GM23338 (cell line): ENCODE results near the gene PLPP2. TPM values are rescaled to one million over a fixed set of nuclear protein-coding genes. Genes with fewer than 3 reads are reported as not detected.

Source experiments
- ATAC-seq: fragments of 200-7000 bp; cut with Tn5 transposase; 3 replicates; pipeline ENCODE4 v1.9.1; 2020
- DNase-seq: peaks from one replicate; pipeline ENCODE4 v3.0.0-alpha.2; 2015; ENCODE audit warnings: low spot score
- H2AFZ ChIP-seq: fragments of 200-600 bp; sonication (generic); 2 replicates; pipeline ENCODE4 v1.8.0; 2016; ENCODE audit warnings: antibody characterized with exemption, mild to moderate bottlenecking, moderate library complexity
- H3F3A ChIP-seq: fragments of 200-600 bp; sonication (generic); replicated peaks from 2 replicates; pipeline ENCODE4 v1.8.0; 2017; ENCODE audit warnings: antibody characterized with exemption, mixed run types, low read depth
- H3K27ac ChIP-seq: fragments of 200-600 bp; sonication (generic); 2 replicates; pipeline ENCODE4 v1.6.1; 2016; ENCODE audit warnings: low read depth
- H3K27me3 ChIP-seq: fragments of 200-600 bp; sonication (generic); 2 replicates; pipeline ENCODE4 v1.8.0; 2016; ENCODE audit warnings: mild to moderate bottlenecking, mixed run types, moderate library complexity; ENCODE audit not compliant: insufficient read depth
- H3K36me3 ChIP-seq: fragments of 200-600 bp; sonication (generic); 2 replicates; pipeline ENCODE4 v1.8.0; 2016; ENCODE audit warnings: mild to moderate bottlenecking; ENCODE audit not compliant: insufficient read depth
- H3K4me1 ChIP-seq: fragments of 200-600 bp; sonication (generic); 2 replicates; pipeline ENCODE4 v1.8.0; 2016; ENCODE audit warnings: mild to moderate bottlenecking, moderate library complexity; ENCODE audit not compliant: insufficient read depth
- H3K4me2 ChIP-seq: fragments of 200-600 bp; sonication (generic); 2 replicates; pipeline ENCODE4 v1.7.1; 2017; ENCODE audit warnings: mixed run types
- H3K4me3 ChIP-seq: fragments of 200-600 bp; sonication (generic); 2 replicates; pipeline ENCODE4 v1.6.1; 2016; ENCODE audit warnings: mixed run types
- H3K79me2 ChIP-seq: fragments of 200-600 bp; sonication (generic); replicated peaks from 2 replicates; pipeline ENCODE4 v1.8.0; 2017; ENCODE audit warnings: mild to moderate bottlenecking; ENCODE audit not compliant: insufficient read depth
- H3K9me2 ChIP-seq: fragments of 200-600 bp; sonication (generic); 2 replicates; pipeline ENCODE4 v1.8.0; 2017; ENCODE audit not compliant: insufficient read depth
- H4K20me1 ChIP-seq: fragments of 200-600 bp; sonication (generic); replicated peaks from 2 replicates; pipeline ENCODE4 v1.8.0; 2017; ENCODE audit warnings: mild to moderate bottlenecking; ENCODE audit not compliant: insufficient read depth
- H3K27ac Mint-ChIP-seq: 2 replicates; pipeline ENCODE4 v1.8.0; 2020; ENCODE audit warnings: inconsistent platforms, mild to moderate bottlenecking, moderate library complexity, mixed read lengths
- H3K27me3 Mint-ChIP-seq: 3 replicates; pipeline ENCODE4 v1.8.0; 2022; ENCODE audit warnings: low read depth, mild to moderate bottlenecking, moderate library complexity, mixed read lengths, inconsistent platforms; ENCODE audit not compliant: insufficient read depth, poor library complexity
- H3K36me3 Mint-ChIP-seq: 3 replicates; pipeline ENCODE4 v1.8.0; 2021; ENCODE audit warnings: low read depth, mild to moderate bottlenecking, inconsistent platforms, moderate library complexity, mixed read lengths
- H3K4me1 Mint-ChIP-seq: 3 replicates; pipeline ENCODE4 v1.8.0; 2020; ENCODE audit warnings: mild to moderate bottlenecking, inconsistent platforms, mixed read lengths
- H3K4me3 Mint-ChIP-seq: 3 replicates; pipeline ENCODE4 v1.8.0; 2021; ENCODE audit warnings: moderate library complexity, mild to moderate bottlenecking, inconsistent platforms, mixed read lengths
- H3K9me3 Mint-ChIP-seq: 3 replicates; pipeline ENCODE4 v1.8.0; 2020; ENCODE audit warnings: moderate library complexity, mild to moderate bottlenecking, inconsistent platforms, mixed read lengths
- CREB1 ChIP-seq: fragments of 250-450 bp; sonication (Bioruptor Pico); IDR thresholded peaks from 2 replicates; pipeline ENCODE4 v1.5.0; 2020; ENCODE audit warnings: low read depth, mild to moderate bottlenecking, moderate library complexity
- CTCF ChIP-seq, 2 experiments: fragments of 200-600 bp in 1 of 2; sonication (generic) in 1 of 2; conservative IDR thresholded peaks; 2 replicates each; pipeline versions ENCODE4 v1.5.1 to v1.6.1; 2016 to 2017; ENCODE audit warnings: antibody characterized with exemption in 2 of 2, low read depth in 2 of 2, mild to moderate bottlenecking in 2 of 2, moderate library complexity in 1 of 2
- EZH2 ChIP-seq: fragments of 200-600 bp; sonication (generic); IDR thresholded peaks from one replicate; pipeline ENCODE4 v1.8.0; 2017; ENCODE audit warnings: antibody characterized with exemption, mild to moderate bottlenecking, low read depth; ENCODE audit not compliant: unreplicated experiment
- NANOG ChIP-seq: IDR thresholded peaks from 2 replicates; pipeline ENCODE4 v1.6.1; 2016; ENCODE audit warnings: antibody characterized with exemption, borderline replicate concordance
- POLR2AphosphoS5 ChIP-seq: IDR thresholded peaks from 2 replicates; pipeline ENCODE4 v1.6.1; 2016; ENCODE audit warnings: antibody characterized with exemption, low read depth
- REST ChIP-seq: IDR thresholded peaks from one replicate; pipeline ENCODE4 v1.6.1; 2018; ENCODE audit warnings: antibody characterized with exemption; ENCODE audit not compliant: unreplicated experiment
- STAT1 ChIP-seq: IDR thresholded peaks from one replicate; pipeline ENCODE4 v1.6.1; 2016; ENCODE audit warnings: antibody characterized with exemption; ENCODE audit not compliant: unreplicated experiment
- ZNF114 ChIP-seq: fragments of 250-450 bp; sonication (Bioruptor Pico); IDR thresholded peaks from 2 replicates; pipeline ENCODE4 v1.5.0; 2020; ENCODE audit warnings: mild to moderate bottlenecking, moderate library complexity
- ZNF331 ChIP-seq: fragments of 250-450 bp; sonication (Bioruptor Pico); IDR thresholded peaks from 2 replicates; pipeline ENCODE4 v1.5.0; 2020; ENCODE audit warnings: low read depth, mild to moderate bottlenecking, moderate library complexity
- ZNF462 ChIP-seq: fragments of 250-450 bp; sonication (Bioruptor Pico); IDR thresholded peaks from 2 replicates; pipeline ENCODE4 v1.5.0; 2020; ENCODE audit warnings: mild to moderate bottlenecking, moderate library complexity
- polyA plus RNA-seq: library from polyadenylated mRNA; unstranded; fragments of >200 nt; fragmentation: Nextera tagmentation; extraction: Ambion mirVana; gene quantifications from 2 replicates; pipeline ENCODE4 v1.2.1, GENCODE V29; 2016
- total RNA-seq: library from RNA; depleted of rRNA; stranded (reverse); fragments of >200 nt; shearing (Covaris generic); gene quantifications from 2 replicates; pipeline ENCODE4 v1.2.3, GENCODE V29; 2014

The PLPP2 gene
- total and polyA plus RNA-seq, 2 experiments from 2014 or later: 58.3 to 82.6 TPM

- TF ChIP-seq REST: no peak
- TF ChIP-seq CTCF (conservative IDR thresholded peaks at IDR 0.05; ENCODE audit: low read depth in 2 of 2): no peak
- TF ChIP-seq NANOG: no peak
- TF ChIP-seq POLR2AphosphoS5: no peak
- TF ChIP-seq ZNF331 (CRISPR knock-in tag): no peak
- no peak for TF ChIP-seq ZNF114 (CRISPR knock-in tag)
Observed at GRCh38 chr19:280541-281009, 10.6 kb downstream of the PLPP2 start (continued).

GRCh38 chr19:279656-280055 lies 11.5 kb downstream of the PLPP2 start:
- Histone ChIP-seq H2AFZ (no peak overlapping the region), H3K4me3 (no peak overlapping the region), H3K36me3 (no peaks in the 10 kb centered on the region; the same call in 1 of the 2 replicates), H4K20me1 (no peaks in the 10 kb centered on the region), H3K9me2 (no peaks in the 10 kb centered on the region), H3K4me1 (peaks cover 6% of the 10 kb centered on the region), H3K27me3 (no peaks in the 10 kb centered on the region), H3K27ac (no peak overlapping the region), H3K4me2 (no peak overlapping the region), H3K79me2 (no peaks in the 10 kb centered on the region), H3F3A (no peaks in the 10 kb centered on the region)
- H3K27me3 Mint-ChIP-seq: peaks cover 11% of the 10 kb centered on the region
- no peak overlapping the region for H3K27ac Mint-ChIP-seq
- H3K4me1 Mint-ChIP-seq: peaks cover 33% of the 10 kb centered on the region
- TF ChIP-seq POLR2AphosphoS5 (no peak), ZNF462 (CRISPR knock-in tag) (no peak), EZH2 (no peak), CTCF (conservative IDR thresholded peaks at IDR 0.05; ENCODE audit: low read depth in 2 of 2) (no peak), CREB1 (CRISPR knock-in tag) (no peak), NANOG (no peak), STAT1 (no peak)
- peaks cover 48% of the 10 kb centered on the region for H3K36me3 Mint-ChIP-seq
- no peaks in the 10 kb centered on the region; the same call in 2 of the 3 replicates for H3K9me3 Mint-ChIP-seq
- ATAC-seq (no peak), DNase-seq (no peak)
- no peak overlapping the region for H3K4me3 Mint-ChIP-seq
